ENCODE data around the gene NAB2. TPM values are rescaled to one million over a fixed set of nuclear protein-coding genes. Genes with fewer than 3 reads are reported as not detected.

Gene NAB2
- total and polyA plus RNA-seq, 10 of the 15 experiments (the other 5 are each of a cell fraction or from before 2014, with no cell fraction given) = 0.35 to 35.2 (median 15.3) TPM

GRCh38 chr12:57088354-57089270, at the start of gene NAB2 (continued):
- no peak for TF ChIP-seq CUX1 (IDR thresholded peaks at IDR 0.05; ENCODE audit: insufficient replicate concordance, low read depth, low read length)
- TF ChIP-seq PKNOX1 (IDR thresholded peaks at IDR 0.05) = no peak; the same call in 1 of the 2 replicates
- TF ChIP-seq TCF12 (IDR thresholded peaks at IDR 0.05; ENCODE audit: low read depth, low read length) = 0 out of 2 replicates have a peak, but pooled peaks have one; percentile 51
- TF ChIP-seq SMAD1 (IDR thresholded peaks at IDR 0.05; ENCODE audit: low read depth, partially characterized antibody) = no peak
- TF ChIP-seq NRF1 (conservative IDR thresholded peaks at IDR 0.05; ENCODE audit: low read depth, low read length) = no peak
- TF ChIP-seq ATF7 (IDR thresholded peaks at IDR 0.05; ENCODE audit: low read depth) = no peak; the same call in 1 of the 2 replicates
- TF ChIP-seq BCLAF1 (IDR thresholded peaks at IDR 0.05) = no peak
- no peak for TF ChIP-seq ASH2L (IDR thresholded peaks at IDR 0.05; ENCODE audit: borderline replicate concordance, low read depth)
- no peak for TF ChIP-seq CREB1 (IDR thresholded peaks at IDR 0.05; ENCODE audit: low read depth)
- peak; percentile 71 for TF ChIP-seq TAF1 (IDR thresholded peaks at IDR 0.05; ENCODE audit: borderline replicate concordance, low read depth, low read length)
- TF ChIP-seq MXI1 (IDR thresholded peaks at IDR 0.05; ENCODE audit: low read depth, low read length) = peak; percentile 85
- TF ChIP-seq RBBP5 (conservative IDR thresholded peaks at IDR 0.05) = no peak
- no peak for TF ChIP-seq PRDM15 (CRISPR knock-in tag; IDR thresholded peaks at IDR 0.05)
- no peak for TF ChIP-seq ATF3 (IDR thresholded peaks at IDR 0.05; ENCODE audit: borderline replicate concordance, extremely low read depth, low read depth, low read length)
- no peak for TF ChIP-seq FOXM1 (IDR thresholded peaks at IDR 0.05; ENCODE audit: low read depth, low read length)
